Endometrial microvascular endothelial cells (primary cell): ENCODE measurements around the gene PLEKHF1. TPM values are rescaled to one million over a fixed set of nuclear protein-coding genes. Genes with fewer than 3 reads are reported as not detected.

Experiments used
- in situ Hi-C: cut with HindIII; loops from 2 replicates; pipeline ENCODE4 v1.10.0; 2017; ENCODE audit warnings: low sequenced_read_pairs, low pct_unique_long_range_greater_than_20kb; ENCODE audit errors: inconsistent ontology term
- total RNA-seq: library from RNA; depleted of rRNA; stranded (reverse); fragments of >200 nt; gene quantifications from one replicate; pipeline ENCODE4 v1.2.3, GENCODE V29; 2015; ENCODE audit errors: inconsistent ontology term

Gene PLEKHF1
- total RNA-seq, 1 donor from 2014 or later: 7.8 TPM

DNA sequence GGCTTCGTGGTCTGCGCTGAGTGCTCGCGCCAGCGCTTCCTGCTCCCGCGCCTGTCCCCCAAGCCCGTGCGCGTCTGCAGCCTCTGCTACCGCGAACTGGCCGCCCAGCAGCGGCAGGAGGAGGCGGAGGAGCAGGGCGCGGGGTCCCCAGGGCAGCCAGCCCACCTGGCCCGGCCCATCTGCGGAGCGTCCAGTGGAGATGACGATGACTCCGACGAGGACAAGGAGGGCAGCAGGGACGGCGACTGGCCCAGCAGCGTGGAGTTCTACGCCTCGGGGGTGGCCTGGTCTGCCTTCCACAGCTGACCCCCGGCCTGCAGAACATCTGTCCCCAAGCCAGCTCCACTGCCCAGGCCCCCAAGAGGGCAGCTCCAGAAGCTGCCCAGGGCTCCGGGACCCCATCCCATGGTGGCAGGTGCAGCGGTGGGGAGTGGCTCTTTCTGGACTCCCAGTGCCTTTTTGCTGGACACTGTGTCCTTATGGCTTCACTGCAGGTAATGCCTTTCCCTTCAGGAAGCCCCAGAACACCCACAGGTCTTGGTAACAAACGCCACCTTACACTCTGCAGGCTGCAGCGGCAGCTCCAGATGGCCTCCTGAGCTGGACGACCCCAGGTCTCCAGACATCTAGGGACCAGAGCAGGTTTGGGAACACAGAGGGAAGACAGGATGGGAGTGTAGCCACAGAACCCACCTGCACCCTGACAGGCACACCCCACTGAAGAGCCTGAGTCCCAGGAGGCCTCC lies 9.3 kb downstream of the PLEKHF1 start:
- in situ Hi-C loops: no loop called here

DNA sequence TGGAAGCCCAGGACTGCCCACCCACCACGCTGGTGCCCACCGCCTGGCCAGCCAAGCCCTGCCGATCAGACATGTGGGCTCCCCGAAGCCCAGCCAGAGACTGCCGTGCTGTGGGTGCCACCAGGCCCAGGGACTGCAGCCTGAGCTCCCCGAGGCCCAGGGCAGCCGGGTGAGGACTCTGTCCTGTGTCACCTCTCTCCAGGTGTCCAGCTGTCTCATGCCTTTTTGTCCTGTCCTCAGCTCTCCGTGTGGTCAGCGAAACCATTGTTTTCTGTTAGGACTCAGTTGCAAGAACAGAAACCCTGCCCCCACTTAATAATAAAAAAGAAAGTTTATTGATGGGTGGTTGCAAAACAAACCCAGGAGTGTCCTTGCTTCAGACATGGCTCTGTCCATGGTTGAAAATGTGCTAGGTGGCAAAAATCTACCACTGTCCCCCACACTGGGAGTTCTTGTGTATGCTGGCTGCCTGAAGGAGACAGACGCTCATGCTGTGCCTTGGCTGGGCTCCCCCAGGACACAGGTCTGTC lies 9.9 kb downstream of the PLEKHF1 start:
- in situ Hi-C loops: no loop called here

DNA sequence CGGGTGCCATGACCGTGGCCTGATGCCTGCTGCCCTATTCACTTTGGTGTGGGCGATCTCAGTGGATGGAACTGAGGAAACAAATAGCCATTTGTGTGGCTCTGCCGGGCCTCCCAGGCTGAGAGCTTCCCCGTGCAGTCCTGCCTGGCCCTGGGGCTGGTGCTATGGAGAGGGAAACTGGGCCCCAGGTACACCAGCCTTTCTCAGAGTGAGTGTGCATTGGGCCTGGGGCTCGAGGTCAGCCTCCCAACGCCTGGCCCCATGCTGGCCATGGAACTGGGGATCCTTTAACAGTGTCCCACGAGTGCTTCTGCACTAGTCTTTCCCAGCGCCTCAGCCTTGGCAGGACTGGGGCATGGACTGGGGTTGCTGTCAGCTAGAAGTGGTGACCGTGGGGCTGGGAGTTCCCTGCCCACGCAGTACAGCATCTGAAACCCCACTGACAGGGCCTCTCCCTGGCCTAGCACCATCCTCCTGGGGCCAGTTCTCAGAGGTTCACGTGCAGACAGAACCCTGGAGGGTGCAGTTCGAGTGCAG lies 10.5 kb downstream of the PLEKHF1 start:
- in situ Hi-C loops: no loop called here

DNA sequence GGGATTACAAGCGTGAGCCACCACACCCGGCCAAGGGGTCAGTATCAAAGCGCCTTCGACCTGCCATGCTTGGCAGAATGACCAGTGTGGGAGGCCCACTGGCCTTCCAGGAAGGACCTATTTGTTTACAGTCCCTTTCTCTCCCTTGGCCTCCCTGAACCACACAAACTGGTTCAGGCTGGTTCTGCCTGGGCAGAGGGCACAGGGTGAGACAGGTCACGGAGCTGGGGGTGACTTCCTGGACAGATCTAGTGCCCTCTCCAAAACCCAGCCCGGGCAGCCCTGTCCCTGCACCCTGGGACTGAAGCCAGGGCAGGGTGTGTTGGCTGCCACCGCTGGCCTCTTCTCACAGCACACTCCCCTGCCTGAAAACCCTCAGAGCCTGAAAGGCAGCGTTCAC lies 11.3 kb downstream of the PLEKHF1 start:
- in situ Hi-C loops: no loop called here

DNA sequence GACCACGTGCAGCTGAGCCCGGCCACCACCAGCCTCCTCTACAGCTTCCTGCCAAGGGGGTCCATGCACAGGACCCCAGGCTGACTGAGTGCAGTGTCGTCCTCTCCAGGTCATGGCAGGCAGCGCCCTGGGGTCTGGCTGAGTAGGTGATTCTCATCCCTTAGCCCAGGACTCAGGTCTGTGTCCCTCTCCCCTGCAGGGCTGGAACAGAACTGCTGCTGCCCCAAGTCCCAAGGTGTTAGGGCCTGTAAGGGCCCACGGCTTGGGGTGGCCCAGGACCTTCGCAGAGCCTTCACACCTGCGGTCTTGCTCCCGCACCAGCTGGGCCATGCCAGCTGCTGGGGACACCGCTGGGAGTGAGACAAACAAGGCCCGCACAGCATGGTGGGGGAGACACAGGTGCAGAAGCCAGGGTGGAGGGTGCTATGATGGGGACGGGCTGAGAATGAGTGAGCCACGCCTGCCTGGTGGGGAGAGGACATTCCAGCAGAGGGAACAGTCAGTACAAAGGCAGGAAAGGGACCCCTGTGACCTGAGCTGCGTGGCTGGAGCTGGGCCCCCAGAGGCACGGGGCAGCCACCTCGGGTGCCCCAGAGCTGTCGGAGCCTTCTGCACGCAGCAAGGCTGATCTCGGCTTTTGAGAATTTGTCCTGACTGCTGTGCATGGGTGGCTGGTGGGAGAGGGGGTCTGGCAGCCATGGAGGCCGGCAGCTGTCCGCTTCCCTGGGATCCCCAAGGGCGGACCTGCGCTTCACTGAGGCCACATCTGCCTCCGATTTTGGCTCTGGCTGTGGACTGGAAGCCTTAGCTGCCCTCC lies 11.9 kb downstream of the PLEKHF1 start:
- in situ Hi-C loops: no loop called here

DNA sequence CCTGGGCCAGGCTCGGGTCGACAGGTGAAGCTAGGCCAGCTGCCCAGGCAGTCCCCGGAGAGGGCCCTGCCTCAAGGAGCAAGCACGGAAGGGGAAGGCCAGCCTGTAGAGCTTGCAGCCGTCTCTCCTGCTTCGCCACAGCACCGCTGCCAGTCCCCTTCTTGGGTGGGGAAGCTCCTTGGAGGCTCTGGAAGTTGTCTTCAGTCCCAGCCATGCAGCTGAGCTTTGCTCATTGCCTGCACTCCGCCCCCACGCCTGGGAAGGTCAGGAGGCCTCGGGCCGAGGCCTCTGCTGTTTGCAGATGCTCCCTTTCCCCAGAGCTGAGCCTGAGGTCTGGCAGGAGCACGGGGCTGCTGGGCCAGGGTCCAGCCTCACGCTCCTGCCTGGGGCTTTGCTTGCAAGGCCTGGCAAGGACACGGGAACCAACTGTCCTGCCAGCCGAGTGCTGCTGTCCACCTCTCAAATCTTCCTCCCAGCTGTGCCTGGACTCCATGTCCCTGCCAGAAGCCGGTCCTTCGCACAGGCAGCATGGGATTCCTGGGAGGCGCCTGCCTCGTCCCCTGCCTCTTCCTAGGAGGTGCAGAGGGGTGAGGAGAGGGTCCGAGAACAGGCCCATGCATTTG lies 13.3 kb downstream of the PLEKHF1 start:
- in situ Hi-C loops: no loop called here

DNA sequence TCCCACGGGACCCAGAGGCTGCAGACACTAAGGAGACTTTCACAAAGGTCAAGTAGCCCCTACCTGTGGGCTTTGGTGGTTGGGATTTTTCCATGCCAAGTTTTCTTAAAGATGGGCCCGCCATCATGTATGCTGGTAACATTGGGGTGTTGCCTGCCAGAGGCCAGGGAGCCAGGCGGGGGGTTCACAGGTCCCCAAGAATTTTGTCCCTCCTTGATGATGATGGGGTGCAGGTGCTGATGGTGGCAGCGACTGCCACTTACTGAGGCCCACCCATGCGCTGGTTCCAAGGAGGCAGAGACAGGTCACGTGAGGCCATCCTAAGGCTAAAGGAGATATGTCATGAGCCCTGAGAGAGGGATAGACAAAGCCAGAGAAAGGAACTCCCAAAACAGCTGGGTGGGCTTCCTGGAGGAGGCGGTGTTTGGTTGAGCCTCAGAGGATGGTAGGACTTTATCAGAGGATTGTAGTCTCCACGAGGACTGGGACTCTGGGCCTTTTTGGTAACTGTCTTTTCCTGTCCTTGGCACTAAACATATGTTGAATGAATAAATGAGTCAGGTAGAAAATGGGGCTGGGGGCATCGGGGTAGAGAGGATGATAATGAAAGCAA lies 14.4 kb downstream of the PLEKHF1 start:
- in situ Hi-C loops: no loop called here

DNA sequence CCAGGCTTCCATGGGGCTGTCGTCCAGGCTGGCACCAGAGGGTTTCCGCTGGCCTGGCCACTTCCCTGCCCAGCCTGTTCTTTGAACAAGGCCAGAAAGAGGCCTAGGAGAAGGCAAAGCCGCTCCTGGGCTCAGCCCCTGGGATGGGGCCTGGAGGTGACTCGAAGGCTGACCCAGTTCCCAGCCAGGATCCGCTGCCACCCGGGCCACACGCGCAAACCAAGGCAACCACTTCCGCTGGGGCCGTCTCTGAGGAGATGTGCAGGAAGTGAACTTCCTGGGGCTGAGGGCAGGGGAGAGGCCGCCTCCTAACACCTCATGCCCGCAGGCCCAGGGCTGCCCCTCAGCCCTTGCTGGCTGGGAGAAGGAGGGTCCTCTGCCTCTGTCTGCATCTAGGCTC lies 15.2 kb downstream of the PLEKHF1 start:
- in situ Hi-C loops: no loop called here

DNA sequence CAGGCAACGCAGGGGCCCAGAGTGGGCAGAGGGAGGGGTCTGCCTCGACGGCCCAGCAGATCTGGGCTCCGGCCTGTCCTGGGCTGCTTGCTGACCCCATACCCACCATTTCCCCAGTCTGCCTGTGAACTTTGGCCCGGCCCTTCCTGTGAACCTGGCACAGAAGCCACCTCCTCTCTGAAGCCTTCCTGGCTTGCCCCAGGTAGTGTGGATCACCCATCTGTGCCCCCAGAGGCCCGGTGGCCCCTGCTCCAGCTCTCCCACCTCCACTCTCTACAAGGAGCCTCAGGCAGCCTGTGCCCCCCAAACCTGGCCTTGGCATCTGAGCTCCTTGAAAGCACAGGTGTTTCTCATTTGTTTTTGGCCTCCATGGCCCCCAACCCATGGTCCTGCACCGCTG lies 15.7 kb downstream of the PLEKHF1 start:
- in situ Hi-C loops: no loop called here

DNA sequence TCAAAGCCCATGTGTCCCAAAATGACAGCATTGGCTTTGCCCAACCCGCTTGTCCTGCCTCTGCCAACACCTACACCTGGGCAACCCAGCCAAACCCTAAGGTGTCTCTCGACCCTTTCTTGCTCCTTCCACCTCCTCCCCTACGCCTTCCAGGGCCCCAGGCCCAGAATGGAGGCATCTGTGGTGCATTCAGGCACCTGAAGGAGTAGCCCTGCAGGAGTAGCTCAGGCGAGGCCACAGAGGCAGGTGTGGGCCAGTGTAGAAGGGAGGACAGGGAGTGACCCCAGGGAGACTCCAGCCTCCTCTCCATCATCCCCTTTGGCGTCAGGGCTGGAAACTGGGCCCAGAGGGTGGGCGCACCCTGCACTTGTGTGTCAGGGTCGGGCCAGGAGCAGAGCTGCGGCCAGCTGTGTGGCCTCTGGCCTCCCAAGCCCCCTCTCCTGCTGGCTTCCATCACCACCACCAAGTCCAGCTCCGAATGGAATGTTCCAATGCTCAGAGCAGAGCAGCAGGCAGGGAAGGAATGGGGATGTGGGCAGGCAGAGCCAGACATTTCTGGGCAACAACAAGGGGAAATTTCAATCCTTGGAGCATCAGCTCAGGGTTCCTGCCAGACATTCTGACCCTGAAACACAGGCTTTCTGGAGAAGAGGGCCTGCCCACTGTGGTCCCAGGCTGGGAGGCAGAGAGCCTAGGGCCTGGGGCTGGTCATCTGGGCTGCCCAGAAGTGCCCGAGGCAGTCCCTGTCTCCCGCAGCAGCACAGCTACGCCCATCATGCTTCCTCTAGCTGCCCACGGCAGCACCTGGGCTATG lies 16.4 kb downstream of the PLEKHF1 start:
- in situ Hi-C loops: no loop called here

DNA sequence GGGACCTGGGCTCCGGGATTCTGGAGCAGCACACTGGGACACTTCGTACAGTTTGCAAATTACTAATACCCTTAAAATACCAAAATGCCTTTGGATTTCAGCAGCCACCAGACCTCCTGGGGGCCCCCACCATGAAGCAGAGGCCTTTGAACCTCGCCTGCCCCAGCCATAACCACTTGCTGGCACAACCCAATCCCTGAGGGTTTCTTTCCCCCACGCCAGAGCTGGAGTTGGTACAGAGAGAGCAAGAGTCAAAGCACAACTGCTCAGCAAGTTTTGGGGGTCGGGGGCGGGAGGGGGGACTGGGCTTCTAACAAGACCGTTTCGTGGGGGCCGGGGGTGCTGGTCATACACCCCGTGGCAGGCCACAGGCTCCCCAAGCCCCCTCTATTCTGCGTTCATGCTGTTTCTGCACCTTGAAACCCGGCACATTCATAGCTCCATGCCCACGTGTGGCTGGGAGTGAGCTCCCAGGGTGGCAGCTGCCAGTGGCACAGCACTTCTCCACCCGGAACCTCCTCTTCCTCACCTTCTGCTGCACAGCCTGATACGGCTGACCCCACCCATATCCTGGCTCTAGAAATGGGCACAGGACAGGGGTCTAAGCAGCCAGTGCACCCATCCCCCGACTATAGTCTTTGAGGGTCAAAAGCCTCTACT lies 17.1 kb downstream of the PLEKHF1 start:
- in situ Hi-C loops: no loop called here

DNA sequence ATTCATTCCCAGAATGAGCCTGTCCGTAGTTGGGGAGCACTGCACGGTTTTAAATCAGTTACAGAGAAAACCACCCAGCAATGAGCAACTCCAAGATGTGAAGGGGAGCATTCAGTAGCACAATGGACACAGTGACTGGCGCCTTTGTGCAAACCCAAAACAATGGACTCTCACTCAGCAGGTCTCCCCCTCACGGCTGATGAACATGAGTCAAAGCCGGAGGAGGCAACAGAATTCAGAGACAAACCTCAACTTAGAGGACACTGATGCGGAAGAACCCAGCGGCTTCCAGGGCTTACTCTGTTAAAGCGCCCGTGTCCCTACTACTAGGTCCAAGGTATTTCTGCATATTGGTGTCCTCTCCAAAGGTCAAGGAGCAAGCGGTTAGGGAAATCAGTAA lies 17.7 kb downstream of the PLEKHF1 start:
- in situ Hi-C loops: no loop called here

DNA sequence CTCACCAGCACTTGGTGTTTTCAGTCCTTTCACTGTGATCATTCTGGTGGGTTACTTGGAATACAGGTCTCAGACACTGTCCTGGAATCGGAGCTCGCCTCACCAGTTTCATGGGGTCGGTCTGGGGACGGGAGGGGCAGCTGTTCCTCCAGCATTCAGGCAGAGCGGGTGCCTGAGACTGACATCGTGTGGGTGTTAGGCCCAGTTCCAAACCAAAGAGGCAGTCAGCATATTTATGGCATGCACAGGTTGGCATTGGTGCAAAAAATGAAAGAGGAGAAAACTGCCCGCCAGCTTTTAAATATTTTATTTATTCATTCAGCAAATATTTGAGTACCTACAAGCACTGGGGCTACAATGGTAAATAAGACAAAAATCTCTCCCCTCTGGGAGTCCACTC lies 20.1 kb downstream of the PLEKHF1 start:
- in situ Hi-C loops: no loop called here

DNA sequence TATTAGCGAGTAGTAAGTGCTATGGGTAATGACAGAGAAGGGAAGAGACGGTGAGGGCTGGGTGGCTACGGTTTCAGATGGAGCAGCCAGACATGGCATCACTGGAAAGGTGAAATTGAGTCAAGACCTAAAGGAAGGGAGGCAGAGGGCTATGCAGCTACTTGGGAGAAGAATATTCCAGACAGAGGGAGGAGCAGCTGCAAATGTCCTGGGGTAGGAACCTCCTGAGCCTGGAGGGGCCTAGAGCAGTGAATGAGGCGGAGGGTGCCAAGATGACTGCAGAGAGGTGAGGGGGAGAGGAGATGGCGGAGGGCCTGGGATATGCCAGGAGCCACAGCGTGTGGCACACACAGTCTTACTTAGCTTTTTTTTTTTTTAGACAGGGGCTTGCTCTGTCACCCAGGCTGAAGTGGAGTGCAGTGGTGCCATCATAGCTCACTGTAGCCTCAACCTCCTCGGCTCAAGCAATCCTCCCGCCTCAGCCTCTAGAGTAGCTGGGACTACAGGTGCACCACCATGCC lies 21.1 kb downstream of the PLEKHF1 start:
- in situ Hi-C loops: no loop called here

DNA sequence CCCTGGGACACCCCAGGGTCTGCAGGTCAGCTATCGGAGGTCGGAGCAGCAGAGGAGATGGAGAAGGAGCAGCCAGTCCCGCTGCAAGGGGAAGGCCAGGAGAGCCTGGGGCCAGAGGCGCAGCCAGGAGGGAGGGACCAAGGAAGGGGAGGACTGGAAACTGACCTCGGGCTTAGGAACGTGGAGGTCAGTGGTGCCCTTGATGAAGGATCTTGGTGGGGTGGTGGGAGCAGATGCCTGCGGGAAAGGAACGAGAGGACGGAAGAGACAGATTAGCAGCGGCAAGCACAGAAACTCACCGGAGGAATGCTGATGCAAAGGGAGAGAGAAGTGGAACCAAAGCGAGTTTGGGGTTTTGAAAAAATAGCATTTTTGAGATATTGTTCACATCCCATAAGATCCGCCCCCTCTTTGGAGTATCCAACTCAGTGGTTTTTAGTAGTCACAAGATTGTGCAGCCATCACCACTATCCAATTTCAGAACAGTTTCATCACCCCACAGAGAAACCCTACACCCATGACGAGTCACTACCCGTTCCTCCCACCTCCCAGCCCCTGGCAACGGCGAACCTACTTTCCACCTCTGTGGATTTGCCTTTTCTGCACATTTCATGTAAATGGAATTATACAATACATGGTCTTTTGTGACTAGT lies 22.1 kb downstream of the PLEKHF1 start:
- in situ Hi-C loops: no loop called here

DNA sequence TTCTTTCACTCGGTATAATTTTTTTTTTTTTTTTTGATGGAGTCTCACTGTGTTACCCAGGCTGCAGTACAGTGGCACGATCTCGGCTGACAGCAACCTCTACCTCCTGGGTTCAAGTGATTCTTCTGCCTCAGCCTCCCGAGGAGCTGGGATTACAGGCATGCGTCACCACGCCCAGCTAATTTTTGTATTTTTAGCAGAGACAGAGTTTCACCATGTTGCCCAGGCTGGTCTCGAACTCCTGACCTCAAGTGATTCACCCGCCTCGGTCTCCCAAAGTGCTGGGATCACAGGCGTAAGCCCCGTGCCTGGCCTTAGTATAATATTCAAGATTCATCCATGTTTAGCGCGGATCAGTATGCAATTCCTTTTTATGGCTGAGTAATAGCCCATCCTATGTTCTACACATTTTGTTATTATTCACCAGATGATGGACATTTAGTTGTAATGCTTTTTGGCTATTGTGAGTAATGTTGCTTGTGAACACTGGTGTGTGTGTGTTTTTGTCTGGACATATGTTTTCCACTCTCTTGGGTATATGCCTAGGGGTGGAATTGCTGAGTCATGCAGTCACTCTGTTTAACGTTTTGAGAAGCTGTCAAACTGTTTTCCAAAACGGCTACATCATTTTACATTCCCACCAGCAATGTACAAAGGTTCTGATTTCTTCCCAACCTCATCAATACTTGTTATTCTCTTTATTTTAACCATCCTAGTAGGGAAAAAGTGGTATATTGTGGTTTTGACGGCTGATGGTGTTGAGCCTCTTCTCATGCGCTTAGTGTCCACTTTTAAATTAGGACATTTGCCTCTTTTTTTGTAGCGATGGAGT lies 22.9 kb downstream of the PLEKHF1 start:
- in situ Hi-C loops: no loop called here
